K562 treated with DMSO at 1 percent for 4 hours (cell line): ENCODE measurements around the gene ESR2. TPM values are rescaled to one million over a fixed set of nuclear protein-coding genes. Genes with fewer than 3 reads are reported as not detected.

ENCODE experiments used
- total RNA-seq: library from RNA; unstranded; fragments of 300-600 nt; gene quantifications from 2 replicates; pipeline ENCODE4 v1.2.3, GENCODE V29; 2022; ENCODE audit not compliant: insufficient read depth

ESR2 gene
- total RNA-seq, result 1.7 and 1.8 TPM in 2 replicates

DNA sequence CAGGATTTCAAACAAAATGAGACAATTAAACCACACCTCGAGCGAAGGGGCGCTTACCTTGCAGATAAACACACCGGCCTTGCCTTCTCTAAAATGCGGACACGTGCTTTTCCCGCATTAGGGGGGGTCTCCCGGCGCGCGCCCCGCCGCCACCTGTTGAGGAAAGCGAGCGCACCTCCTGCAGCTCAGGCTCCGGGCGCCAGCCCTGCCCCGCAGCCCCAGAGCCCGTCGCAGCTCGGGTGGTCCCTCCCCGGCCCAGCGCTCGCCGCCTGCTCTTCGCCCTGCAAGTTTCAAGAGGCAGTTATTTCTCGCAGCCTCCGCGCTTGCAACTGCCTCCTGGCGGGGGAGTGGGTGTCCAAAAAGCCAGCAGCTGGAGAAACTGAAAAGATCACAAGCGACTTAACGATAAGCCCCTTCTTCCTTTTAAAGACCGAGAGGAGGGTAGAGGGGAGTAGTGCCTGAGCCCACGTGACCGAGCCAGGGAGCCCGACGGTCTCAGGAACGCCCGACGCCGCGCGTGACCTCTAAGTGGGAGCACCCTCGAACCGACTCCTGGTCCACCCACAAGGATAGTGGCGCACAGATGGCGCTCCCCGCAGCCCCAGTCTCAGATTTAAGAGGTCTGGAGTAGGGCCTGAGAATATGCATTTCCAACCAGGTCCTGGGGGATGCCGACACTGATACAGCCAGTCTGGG, at the start of gene ESR2:
Gene ESR2, minus strand, starts transcription at position 396 of the 696 bp plus-strand sequence. CDS start 11,386 bp downstream, outside the sequence.

Other genes with a start within 250 kb of the ESR2 start
- gene MTHFD1, start 94.0 kb upstream of the ESR2 start, total RNA-seq, result 52.1 and 62.0 TPM in 2 replicates
- gene AKAP5, start 171.1 kb upstream of the ESR2 start, total RNA-seq, result 0.22 and 0.28 TPM in 2 replicates
- gene ZBTB25, start 209.5 kb upstream of the ESR2 start, total RNA-seq, result 2.0 and 3.2 TPM in 2 replicates
- 6.0 and 12.9 TPM in 2 replicates for gene ZBTB1, start 210.4 kb upstream of the ESR2 start, total RNA-seq
- not detected in 2 replicates for gene HSPA2, start 246.4 kb upstream of the ESR2 start, total RNA-seq